Stimulated activated CD8-positive, alpha-beta memory T cell treated with anti-CD3 and anti-CD28 coated beads, Interleukin-4, amount 100 ng/mL, for 48 hours (primary cell): ENCODE results near the gene PKP1.
A peak's percentile ranks its signal among the peaks of the same experiment; 100 is the strongest.
"Not testable (repeated sequence)": the region's sequence is repeated elsewhere in the genome, so short reads cannot be mapped to it uniquely, and the experiment has no call there.

Experiments
- DNase-seq: peaks from one replicate; pipeline ENCODE4 v3.0.0-alpha.2; 2020

The PKP1 gene

GRCh38 chr1:201282931-201283829 is at the start of gene PKP1:
TSS of gene PKP1 (plus strand) at chr1:201283506. CDS start at chr1:201283703, 197 bp downstream.
- DNase-seq: peak; percentile 42

GRCh38 chr1:201239646-201240045 is 43.7 kb upstream of the PKP1 start:
- DNase-seq: not testable (repeated sequence)

- no peak for DNase-seq
Observed at GRCh38 chr1:201240171-201240570, 43.1 kb upstream of the PKP1 start.

- no peak for DNase-seq
Observed at GRCh38 chr1:201241736-201242135, 41.6 kb upstream of the PKP1 start.

GRCh38 chr1:201245082-201245481 is 38.2 kb upstream of the PKP1 start:
- no peak for DNase-seq

- no peak for DNase-seq
Observed at GRCh38 chr1:201248721-201249559, 34.4 kb upstream of the PKP1 start.

GRCh38 chr1:201250326-201251011 is 32.8 kb upstream of the PKP1 start:
- no peak for DNase-seq

- no peak for DNase-seq
Observed at GRCh38 chr1:201251411-201251810, 31.9 kb upstream of the PKP1 start.

- DNase-seq: no peak
Observed at GRCh38 chr1:201251851-201252430, 31.4 kb upstream of the PKP1 start.

- DNase-seq: no peak
Observed at GRCh38 chr1:201252944-201253371, 30.3 kb upstream of the PKP1 start.

- DNase-seq: no peak
Observed at GRCh38 chr1:201253411-201253810, 29.9 kb upstream of the PKP1 start.

- DNase-seq: no peak
Observed at GRCh38 chr1:201253906-201254624, 29.2 kb upstream of the PKP1 start.

GRCh38 chr1:201254625-201255478 is 28.5 kb upstream of the PKP1 start:
- peak; percentile 92 for DNase-seq

GRCh38 chr1:201255479-201256362 is 27.6 kb upstream of the PKP1 start:
- no peak for DNase-seq

- not testable (repeated sequence) for DNase-seq
Observed at GRCh38 chr1:201258132-201258531, 25.2 kb upstream of the PKP1 start.

- DNase-seq: no peak
Observed at GRCh38 chr1:201258763-201259230, 24.5 kb upstream of the PKP1 start.

- DNase-seq: no peak
Observed at GRCh38 chr1:201259476-201260235, 23.6 kb upstream of the PKP1 start.

GRCh38 chr1:201260236-201260590 is 23.1 kb upstream of the PKP1 start:
- DNase-seq: no peak

GRCh38 chr1:201260648-201261311 is 22.5 kb upstream of the PKP1 start:
- DNase-seq: no peak
